Stimulated activated CD8-positive, alpha-beta memory T cell treated with anti-CD3 and anti-CD28 coated beads, Interleukin-4, amount 100 ng/mL, for 24 hours (primary cell): ENCODE measurements around the gene LRRC74B.
"Not testable (repeated sequence)": the region's sequence is repeated elsewhere in the genome, so short reads cannot be mapped to it uniquely, and the experiment has no call there.

ENCODE experiments used
- DNase-seq: peaks from one replicate; pipeline ENCODE4 v3.0.0-alpha.2; 2020; ENCODE audit warnings: low read depth

Gene LRRC74B

GRCh38 chr22:21045585-21046294 lies at the start of gene LRRC74B:
Gene LRRC74B, plus strand, starts transcription at chr22:21045946. Its CDS starts 41 bp downstream, at chr22:21045987.
- DNase-seq = peak; percentile 73

- no peak for DNase-seq
Measured at GRCh38 chr22:20996031-20996410, 49.7 kb upstream of the LRRC74B start.

- no peak for DNase-seq
Measured at GRCh38 chr22:20996598-20997535, 48.9 kb upstream of the LRRC74B start.

DNA sequence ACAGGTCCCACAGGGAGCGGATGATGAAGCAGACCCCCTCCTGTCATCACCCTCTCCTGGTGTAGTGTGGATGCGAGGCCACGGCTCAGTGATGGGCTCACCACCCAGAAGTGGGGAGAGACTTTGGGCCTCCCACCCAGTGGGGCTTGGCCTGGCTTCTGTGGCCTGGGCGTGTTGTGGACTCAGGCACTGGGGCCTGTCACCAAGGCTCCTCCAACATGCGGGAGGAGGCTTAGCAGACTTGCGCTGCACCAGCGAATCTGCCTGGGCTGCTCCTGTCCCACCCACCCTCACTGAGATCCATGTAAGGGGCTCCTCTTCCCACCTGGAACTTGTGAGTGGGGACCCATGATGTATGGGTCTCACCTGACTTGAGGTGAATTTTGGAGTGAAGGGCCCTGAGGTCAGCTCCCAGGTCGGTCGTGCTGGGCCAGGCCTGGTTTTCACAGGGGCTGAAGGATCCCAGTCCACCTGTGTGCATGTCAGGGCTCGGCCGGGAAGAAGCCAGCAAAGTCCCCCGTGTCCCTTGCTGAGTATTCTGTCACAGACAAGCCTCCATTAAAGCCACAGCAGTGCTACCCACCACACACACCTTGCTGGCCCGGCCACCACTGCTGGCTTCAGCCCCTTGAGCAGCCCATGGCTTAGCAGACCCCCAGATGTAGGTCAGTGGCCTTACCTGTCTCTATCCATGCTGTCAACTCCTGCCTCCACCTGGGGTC lies 48.0 kb upstream of the LRRC74B start:
- no peak for DNase-seq

GRCh38 chr22:20998411-20999336 lies 47.1 kb upstream of the LRRC74B start:
- no peak for DNase-seq

GRCh38 chr22:20999350-21000206 lies 46.2 kb upstream of the LRRC74B start:
- no peak for DNase-seq

DNA sequence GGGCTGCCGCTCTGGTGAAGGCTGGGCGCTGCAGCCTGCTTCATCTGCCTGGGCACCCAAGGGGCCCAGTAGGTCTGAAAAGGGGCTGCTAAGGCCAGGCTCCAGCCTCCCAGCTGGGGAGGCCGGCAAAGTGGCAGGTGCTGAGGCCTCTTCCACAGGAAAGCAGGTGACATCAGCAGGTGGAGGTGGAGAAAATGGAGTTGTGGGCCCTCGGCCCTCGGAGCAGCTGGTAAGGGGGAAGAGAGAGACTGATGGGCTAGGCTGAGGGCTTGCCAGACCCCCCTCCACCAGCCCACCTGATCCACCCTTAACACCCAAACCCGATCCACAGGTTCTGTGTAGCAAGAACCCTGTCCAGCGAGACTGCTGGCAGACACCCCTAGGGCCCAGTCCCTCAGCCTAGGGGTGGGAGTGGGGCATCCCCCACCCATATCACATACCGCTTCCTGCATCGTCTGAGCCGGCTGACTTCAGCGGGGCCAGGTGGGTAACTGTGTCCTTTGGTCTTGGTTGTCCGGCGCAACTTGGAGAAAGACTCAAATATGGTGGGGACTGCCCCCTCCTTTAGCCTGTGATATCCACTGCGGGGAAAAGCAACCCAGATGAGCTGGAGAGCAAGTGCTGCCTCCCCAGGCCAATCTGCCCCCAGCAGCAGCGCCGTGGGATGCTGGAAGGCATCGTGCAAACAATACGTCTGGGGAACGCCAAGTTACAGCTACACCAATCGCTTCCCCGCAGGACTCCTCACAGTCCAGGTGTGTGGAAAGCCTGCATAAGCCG lies 45.3 kb upstream of the LRRC74B start:
- no peak for DNase-seq

DNA sequence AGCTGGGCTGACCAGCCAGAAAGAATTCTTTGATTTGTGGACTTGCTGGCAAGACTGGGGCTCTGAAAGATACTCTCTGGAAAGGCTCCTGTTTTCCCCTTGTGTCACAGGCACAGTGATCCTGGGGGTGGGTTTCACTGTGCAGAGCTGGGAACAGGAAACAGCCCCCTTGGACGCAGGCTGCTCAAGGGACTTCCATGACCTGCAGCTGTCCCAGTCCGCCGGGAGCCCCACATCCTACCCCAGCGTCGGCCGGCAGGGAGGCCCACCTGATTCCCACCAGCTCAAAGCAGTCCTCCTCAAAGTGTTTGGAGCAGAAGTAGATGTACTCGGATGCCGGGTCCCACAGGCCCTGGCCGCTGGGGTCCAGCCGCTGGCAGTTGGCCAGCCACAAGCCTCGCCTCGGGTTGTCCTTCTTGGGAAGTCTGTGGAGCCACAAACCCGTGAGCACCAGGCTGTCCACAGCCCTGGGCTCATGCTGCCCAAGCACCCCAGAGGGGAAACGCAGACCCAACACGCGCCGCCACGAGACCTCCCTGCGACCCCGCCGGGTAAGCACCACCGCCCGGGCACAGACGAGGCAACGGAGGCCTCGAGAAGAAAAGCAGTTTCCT lies 44.7 kb upstream of the LRRC74B start:
- DNase-seq = no peak

- DNase-seq = peak; percentile 96
Measured at GRCh38 chr22:21001601-21002325, 44.0 kb upstream of the LRRC74B start, which contains the start of gene THAP7. Gene THAP7, minus strand, starts transcription at chr22:21002118. Its CDS starts 207 bp downstream, at chr22:21001911.

- no peak for DNase-seq
Measured at GRCh38 chr22:21003782-21004181, 42.0 kb upstream of the LRRC74B start.

DNA sequence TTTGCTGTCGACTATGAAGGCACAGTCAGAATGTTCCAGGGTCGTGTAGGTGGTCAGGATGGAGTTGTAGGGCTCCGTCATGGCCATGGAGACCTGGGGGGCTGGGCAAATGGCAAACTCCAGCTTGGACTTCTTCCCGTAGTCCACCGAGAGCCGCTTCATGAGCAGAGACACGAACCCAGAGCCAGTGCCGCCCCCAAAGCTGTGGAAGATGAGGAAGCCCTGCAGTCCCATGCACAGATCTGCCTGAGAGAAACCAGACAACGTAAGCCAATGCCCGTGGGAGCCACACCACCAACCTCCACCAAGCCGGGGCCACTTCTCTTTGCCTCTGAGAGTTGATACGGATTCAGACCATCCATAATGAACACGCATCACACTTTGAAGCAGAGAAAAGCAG lies 36.5 kb upstream of the LRRC74B start:
- DNase-seq = not testable (repeated sequence)

GRCh38 chr22:21009638-21010425 lies 35.9 kb upstream of the LRRC74B start:
- DNase-seq = no peak

- DNase-seq = no peak
Measured at GRCh38 chr22:21010426-21011113, 35.2 kb upstream of the LRRC74B start.

DNA sequence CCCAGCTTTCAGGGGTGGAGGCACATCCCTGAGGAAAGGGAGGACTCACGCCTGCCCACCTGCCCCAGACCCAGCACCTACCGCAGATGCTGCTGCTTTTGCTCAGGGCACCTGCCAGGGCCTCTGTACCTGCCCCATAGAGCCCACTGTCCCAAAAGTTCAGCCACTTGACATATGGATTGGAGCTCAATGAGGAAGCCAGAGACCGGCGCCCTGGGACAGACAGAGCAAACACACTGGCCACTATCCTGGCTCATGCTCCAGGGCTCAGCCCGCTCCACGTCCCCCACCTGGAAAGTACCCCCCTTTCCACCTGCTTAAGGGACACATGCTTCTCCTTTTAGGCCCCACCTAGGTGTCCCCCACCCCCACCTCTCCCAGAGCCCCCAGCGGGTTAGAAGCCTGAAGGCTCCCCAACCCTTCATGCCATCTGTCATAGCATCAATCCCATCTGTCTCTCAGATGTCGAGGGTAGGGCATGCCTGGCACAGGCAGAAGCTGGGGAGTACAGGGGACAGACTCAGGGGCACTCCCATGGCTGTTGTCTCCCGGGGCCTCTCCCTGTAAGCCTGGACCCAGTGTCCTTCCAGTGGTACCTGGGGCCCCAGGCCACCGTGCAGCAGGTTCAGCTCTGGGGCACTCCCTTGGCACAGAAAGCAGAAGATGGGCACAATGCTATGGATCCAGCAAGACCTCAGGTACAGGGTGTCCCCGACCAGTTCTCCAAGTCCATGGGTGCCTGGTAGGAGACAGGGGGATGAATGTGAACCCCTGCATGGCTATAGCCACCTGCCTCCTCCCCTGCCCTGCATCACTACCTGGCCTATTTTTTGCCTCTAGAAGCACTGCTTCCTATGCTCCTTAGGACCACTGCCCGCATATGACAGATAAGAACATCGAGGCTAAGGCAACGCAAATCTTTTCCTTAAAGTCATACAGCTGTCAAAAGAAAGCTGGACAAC lies 33.0 kb upstream of the LRRC74B start:
- DNase-seq = no peak

DNA sequence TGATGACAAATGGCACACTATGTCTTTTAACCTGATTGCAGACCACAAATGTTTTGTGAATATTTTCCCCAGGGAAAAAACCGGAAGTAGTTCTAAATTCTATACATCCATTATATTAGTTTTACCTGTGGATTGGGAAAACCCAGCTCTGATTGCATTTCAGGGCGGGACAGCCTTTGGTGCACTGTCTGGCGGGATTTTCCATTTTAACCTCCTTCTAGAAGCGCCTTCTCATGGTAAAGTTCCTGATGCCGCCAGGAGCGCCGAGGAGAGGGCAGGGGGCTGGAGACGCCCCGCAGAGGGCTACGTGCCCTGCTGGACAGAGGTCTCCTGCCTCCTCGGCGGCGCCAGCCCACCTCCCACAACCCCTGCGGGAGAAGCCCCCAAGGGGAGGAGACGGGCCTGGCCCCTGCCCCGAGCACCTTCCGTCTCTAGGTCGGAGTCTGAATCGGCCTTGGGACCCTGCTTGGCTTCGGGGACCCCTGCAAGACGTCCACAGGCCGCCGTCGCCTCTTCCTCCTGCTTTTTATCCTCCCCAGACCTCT lies 32.0 kb upstream of the LRRC74B start:
- DNase-seq = no peak
